Measurements from ENCODE around the gene PTPRU.

Gene PTPRU

DNA sequence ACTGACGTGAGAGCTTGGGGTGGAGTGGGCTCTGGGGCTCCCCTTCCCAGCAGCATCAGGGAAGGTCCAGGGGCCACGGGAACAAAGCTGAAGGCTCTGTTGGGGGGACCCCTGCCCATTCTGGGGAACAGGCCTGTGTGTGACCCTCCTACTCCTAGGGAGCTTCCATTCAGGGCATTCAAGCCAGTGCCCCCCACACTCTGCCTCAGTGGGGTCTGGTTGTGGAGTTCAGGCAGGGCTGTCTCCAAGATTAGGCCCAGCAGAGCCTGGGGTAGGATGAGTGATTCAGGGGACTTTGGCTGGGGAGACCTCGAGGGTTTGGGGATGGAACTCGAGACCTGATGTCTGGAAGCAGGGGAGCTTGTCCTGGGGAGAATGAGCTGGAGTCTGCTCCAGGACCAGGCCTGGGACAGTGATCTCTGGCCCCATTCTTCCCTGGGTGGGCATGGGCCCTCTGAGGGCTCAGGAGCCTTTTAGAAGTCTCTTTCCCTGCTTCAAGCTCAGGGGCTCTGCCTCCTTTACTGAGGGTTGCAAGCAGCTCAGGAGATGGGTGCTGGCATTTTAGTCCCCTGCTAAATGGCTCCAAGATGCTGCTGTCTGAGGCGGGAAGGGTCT is 81.7 kb downstream of the PTPRU start:
- DNase-seq (ENCODE audit: low spot score), result no peak

DNA sequence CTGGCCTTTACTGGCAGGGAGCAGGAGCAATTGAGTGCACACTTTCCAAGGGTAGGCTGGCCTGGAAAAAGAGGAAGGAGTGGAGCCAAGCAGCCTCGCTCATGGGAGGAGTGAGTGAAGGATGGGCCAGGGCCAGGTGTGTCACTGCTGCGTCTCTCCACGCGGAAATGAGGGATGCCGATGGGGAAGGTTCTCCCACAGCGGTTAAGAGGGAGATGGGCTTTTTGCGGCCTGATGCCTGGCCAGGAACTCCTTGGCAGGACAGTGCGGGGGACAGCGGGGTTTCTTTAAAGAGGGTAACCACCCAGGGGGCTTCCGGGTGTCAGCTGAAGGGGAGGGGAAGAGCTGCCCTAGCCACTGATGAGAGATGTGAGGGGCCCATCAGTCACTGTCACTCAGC is 82.4 kb downstream of the PTPRU start:
- DNase-seq (ENCODE audit: low spot score), result no peak

- DNase-seq (ENCODE audit: low spot score), result no peak
Measured at GRCh38 chr1:29319300-29320110, 83.2 kb downstream of the PTPRU start.

DNA sequence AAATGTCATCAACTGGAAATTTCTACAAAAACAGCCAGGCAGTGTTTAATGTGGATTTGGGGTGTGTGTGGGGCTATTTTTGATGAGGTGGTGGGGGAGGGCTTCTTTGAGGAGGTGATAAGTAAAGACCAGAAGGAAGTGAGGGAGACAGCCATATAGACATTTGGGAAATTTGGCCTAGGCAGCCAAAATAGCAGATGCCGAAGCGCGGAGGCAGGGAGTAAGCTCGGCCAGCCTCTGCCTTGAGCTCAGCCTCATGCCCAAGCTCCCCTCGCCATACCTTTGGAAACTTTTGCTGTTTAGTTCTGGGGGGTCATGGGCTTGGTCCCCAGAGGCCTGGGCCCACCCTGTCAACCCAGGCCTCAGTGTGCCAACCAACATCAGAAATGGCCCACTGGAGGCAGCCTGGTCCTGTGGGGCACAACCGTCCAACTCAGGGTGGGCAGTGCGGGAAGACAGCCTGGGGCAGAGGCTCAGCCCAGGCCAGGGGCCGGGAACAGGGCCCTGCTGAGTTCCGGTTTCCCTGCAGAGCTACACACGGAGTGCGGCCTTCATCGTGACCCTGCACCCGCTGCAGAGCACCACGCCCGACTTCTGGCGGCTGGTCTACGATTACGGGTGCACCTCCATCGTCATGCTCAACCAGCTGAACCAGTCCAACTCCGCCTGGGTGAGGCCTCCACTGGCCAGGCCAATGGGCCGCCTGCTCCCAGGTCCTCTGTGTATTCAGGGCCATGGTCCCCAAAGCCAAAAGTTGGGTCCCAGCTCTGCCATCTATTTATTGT is 84.0 kb downstream of the PTPRU start:
- no peak for DNase-seq (ENCODE audit: low spot score)

- DNase-seq (ENCODE audit: low spot score), result no peak
Measured at GRCh38 chr1:29321176-29321575, 84.9 kb downstream of the PTPRU start.

DNA sequence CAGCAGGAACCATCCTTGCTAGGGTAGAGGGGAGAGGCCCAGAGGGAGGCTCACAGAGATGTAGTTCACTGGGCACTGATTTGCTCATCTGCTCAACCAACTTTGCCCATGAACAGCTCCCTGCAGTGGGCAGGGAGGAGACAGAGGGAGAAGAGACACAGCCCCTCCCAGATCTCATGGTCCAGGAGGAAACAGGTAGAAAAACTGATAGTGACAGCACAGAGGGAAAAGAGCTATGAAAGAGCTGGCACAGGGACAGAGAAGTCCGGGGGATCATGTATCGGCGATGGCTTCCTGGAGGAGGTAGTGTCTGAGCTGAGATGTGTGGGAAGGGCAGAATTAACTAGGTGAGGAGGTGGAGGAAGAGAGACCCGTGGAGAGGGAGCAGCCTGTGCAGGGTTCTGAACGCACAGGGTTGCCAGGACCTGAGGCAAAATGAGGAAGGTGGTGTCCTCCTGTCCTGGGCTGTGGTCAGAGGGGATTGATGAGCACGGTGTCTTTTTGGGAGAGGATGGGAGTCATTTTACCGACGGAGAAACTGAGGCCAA is 85.9 kb downstream of the PTPRU start:
- no peak for DNase-seq (ENCODE audit: low spot score)

- DNase-seq (ENCODE audit: low spot score), result no peak
Measured at GRCh38 chr1:29322861-29323585, 86.7 kb downstream of the PTPRU start.

GRCh38 chr1:29323636-29324035 is 87.3 kb downstream of the PTPRU start:
- DNase-seq (ENCODE audit: low spot score), result no peak

DNA sequence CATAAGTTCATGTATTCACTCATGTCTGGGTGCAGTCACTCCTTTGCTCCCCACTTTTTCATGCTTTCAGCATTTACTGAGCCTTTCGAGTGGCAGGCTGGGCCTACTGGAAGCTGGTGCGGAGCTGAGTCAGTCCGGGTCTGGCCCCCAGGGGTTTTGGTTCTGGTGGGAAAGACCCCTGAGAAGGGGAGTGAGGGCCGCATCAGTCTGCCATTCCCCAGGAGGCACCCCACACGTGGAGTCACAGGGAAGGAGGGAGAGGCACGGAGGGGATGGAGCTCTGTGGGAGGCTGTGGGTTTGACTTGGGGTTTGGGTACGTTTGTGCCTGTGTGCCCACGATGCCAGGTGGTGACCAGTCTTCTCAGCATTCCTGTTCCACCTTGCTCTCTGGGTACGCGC is 87.9 kb downstream of the PTPRU start:
- no peak for DNase-seq (ENCODE audit: low spot score)

- DNase-seq (ENCODE audit: low spot score), result no peak
Measured at GRCh38 chr1:29324771-29325351, 88.5 kb downstream of the PTPRU start.

DNA sequence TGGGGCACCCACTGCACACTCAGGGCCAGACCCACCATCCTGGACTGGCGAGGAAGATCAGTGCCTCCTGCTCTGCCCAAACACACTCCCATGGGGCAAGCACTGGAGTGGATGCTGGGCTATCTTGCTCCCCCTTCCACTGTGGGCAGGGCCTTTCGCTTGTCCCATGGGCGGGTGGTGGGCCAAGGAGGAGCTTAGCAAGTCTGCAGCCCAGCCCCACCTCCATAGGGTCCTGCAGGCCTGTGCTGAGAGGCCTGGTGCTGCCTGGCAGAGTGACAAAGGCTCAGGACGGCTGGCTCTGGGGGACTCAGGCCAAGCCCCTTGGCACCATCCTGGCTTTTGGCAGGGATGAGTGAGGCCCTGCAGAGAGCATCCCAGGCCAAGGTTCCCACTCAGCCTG is 89.4 kb downstream of the PTPRU start:
- DNase-seq (ENCODE audit: low spot score), result no peak

- no peak for DNase-seq (ENCODE audit: low spot score)
Measured at GRCh38 chr1:29326123-29326522, 89.8 kb downstream of the PTPRU start.

DNA sequence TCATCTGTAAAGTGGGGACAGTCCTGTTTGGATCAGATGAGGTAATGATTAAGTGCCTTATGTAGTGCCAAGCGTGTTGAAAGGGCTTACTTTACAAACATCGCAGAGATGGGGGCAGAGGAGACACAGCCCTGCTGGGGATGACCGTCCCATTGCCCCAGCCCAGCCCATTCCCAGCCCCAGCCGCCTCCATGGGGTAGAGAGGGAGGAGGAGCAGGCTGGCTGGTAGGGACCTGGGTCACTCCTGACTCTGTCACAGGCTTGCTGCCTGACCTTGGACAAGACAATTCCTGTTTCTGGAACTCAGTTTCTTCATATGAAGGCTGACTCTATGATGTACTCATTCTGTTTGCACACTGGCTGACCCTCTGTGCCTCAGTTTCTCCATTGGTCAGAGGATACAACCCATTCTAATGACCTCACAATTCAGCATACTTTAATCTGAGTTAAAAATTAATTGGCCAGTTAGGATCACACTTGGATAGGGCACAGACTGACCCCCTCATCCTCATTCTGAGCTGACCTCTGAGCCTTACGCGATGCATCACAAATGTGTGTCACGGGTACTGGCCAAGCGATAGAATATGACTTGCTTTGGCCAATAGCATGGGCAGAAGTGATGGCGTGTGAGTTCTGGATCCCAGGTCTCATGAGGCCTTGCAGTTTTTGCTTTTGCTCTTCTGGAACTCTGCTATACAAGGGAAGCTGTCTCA is 91.1 kb downstream of the PTPRU start:
- no peak for DNase-seq (ENCODE audit: low spot score)

DNA sequence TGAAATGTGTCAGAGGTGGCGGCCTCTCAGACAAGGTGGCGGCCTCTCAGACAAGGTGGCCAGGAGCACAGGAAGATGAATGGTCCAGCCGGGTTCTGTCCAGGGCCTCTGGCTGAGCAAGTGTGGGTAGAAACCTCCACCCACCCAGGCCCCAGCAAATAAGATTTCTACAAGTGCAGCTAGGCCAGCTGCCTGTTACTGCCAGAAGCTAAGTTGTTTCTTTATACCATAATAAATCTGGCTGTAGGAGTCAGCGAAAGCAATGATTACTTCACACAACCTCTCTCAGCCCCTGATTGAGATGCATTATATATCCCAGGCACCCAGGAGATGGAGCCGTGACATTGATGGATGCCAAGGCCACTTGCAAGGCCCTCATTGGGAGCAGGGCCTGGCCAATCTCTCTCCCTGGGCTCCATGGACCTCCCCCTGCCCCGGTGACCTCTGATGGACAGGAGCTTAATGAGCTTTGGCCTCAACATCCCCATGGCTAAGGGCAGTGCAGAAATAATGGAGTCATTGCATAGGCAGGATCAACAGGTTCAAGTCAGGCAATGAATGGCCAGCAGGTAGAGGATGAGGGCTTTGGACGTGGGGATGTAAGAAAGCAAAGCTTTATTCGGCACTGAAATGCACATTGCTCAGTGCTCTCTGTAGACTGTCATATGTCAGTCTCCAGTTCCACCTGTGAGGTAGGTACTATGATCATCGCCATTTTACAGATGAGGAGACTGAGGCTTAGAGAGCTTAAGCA is 92.9 kb downstream of the PTPRU start:
- no peak for DNase-seq (ENCODE audit: low spot score)

DNA sequence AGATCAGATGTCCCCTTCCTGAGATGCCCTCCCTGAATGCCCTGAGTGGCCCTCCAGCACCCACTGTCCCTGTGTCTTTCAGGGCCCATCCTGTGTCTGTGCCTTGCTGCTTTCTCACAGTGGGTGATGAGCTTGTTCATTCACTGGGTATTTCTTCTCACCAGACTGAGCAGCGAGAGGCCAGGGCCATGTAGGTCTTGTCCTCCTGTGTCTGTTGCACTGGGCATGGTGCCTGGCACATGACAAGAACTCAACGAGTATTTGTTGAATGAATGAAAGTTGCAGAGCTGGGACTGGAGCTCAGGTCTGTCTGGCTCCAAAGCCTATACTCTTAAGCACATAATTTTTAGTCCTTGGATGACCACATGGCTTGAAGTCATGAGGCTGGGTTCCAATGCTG is 93.8 kb downstream of the PTPRU start:
- no peak for DNase-seq (ENCODE audit: low spot score)

GRCh38 chr1:29330856-29331255 is 94.5 kb downstream of the PTPRU start:
- no peak for DNase-seq (ENCODE audit: low spot score)

DNA sequence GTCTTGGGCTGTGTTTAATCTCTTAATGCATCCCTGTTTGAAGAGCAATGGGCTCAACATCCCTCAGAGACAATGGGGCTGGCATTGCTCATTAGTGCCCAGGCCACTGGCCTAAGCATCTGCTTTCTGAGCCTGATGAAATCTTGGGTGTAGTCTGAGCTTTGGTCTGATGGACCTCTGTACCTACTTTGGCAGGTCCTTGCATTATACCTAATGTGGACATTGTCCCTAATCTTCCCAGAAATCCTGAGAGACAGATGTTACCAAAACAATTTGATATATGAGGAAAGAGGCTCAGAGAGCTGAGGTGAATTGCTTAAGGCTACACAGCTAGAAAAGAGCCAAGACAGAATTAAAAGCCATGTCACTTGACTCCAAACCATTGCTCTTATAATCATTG is 95.0 kb downstream of the PTPRU start:
- DNase-seq (ENCODE audit: low spot score), result no peak

DNA sequence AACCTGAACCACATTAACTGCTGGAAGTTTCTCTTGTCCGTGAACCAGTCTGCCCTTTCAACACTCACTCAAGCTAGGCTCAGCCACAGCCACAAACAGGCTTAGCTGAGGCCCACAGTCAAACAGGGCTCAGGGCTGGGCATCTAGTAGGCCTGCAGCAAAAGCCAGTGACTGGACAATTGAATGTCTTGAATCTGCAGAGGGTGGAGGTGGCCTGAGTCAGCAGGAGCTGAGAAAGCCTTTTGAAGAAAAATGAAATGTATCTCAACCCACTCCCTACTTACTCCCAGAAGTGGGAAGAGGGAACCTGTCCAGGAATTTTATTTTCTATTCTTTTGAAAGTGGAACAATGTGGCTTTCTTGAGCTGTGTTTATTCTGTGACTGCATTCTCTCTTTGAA is 95.4 kb downstream of the PTPRU start:
- no peak for DNase-seq (ENCODE audit: low spot score)

GRCh38 chr1:29332204-29332603 is 95.9 kb downstream of the PTPRU start:
- DNase-seq (ENCODE audit: low spot score), result no peak

DNA sequence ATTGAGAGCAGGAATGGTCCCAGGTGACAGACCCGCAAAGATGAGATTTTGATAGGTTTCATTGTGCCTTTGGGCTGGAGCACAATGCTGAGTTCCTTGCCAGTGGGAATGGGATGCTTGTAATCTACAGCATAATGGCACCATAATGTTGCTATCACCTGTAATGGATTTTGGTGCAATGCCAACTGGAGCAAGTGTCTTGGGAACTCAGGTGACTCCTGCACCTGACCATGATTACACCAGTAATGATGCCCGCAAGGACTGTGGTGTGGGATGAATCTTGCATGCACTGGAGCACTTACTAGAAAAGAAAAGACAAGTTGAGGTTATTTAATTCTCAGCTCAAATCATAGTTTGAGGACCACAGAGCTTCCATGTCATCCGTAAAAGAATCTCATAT is 96.7 kb downstream of the PTPRU start:
- DNase-seq (ENCODE audit: low spot score), result no peak

Measured in CD4-positive, alpha-beta T cell treated with Interleukin-2 at 100 ng/mL for 4 hours (primary cell).